A673 (cell line): Measurements from ENCODE around the gene CD180. TPM values are rescaled to one million over a fixed set of nuclear protein-coding genes. Genes with fewer than 3 reads are reported as not detected.
"Not testable (repeated sequence)": the region's sequence is repeated elsewhere in the genome, so short reads cannot be mapped to it uniquely, and the experiment has no call there.

ENCODE experiments used
- BruUV-seq: library from RNA; stranded (reverse); fragments of 400-500 nt; replicated peaks from 2 replicates; lab custom pipeline; 2021; lab: Mats Ljungman, UMichigan
- CTCF ChIA-PET: fragments of 300-600 bp; sonication (Branson Sonifier 250); formaldehyde crosslinking; loops from one replicate; lab custom pipeline; 2022; ENCODE audit warnings: antibody characterized with exemption; lab: Charles Lee
- POLR2A ChIA-PET: fragments of 300-600 bp; sonication (Branson Sonifier 250); formaldehyde crosslinking; loops from one replicate; lab custom pipeline; 2022; ENCODE audit warnings: antibody characterized with exemption; ENCODE audit not compliant: low non-redundant PET; lab: Charles Lee
- DNase-seq: peaks from one replicate; pipeline ENCODE4 v3.0.0-alpha.2; 2015; ENCODE audit warnings: low spot score
- H3K27ac ChIP-seq: fragments of 200-600 bp; sonication (generic); 2 replicates; pipeline ENCODE4 v1.5.1; 2016; ENCODE audit warnings: mixed run types, low read depth, mild to moderate bottlenecking, mixed read lengths, antibody characterized with exemption, low read length; ENCODE audit not compliant: poor library complexity, severe bottlenecking
- H3K27me3 ChIP-seq: fragments of 200-600 bp; sonication (generic); replicated peaks from 2 replicates; pipeline ENCODE4 v1.6.1; 2017; ENCODE audit warnings: mixed run types, low read depth, mild to moderate bottlenecking, mixed read lengths, antibody characterized with exemption, low read length; ENCODE audit not compliant: insufficient read depth, poor library complexity
- H3K36me3 ChIP-seq: fragments of 200-600 bp; sonication (generic); 2 replicates; pipeline ENCODE4 v1.6.1; 2016; ENCODE audit warnings: mixed run types, mild to moderate bottlenecking, mixed read lengths, antibody characterized with exemption, low read length; ENCODE audit not compliant: insufficient read depth, poor library complexity, severe bottlenecking
- H3K4me1 ChIP-seq: fragments of 200-600 bp; sonication (generic); 2 replicates; pipeline ENCODE4 v1.6.1; 2017; ENCODE audit warnings: mixed run types, mild to moderate bottlenecking, mixed read lengths, antibody characterized with exemption, low read length; ENCODE audit not compliant: insufficient read depth, poor library complexity, severe bottlenecking
- H3K4me3 ChIP-seq: fragments of 200-600 bp; sonication (generic); 2 replicates; pipeline ENCODE4 v1.5.1; 2016; ENCODE audit warnings: low read depth, mixed run types, mild to moderate bottlenecking, mixed read lengths, low read length; ENCODE audit not compliant: poor library complexity, severe bottlenecking
- H3K9me3 ChIP-seq: fragments of 200-600 bp; sonication (generic); 2 replicates; pipeline ENCODE4 v1.6.1; 2016; ENCODE audit warnings: mixed run types, low read depth, mild to moderate bottlenecking, mixed read lengths, antibody characterized with exemption, low read length; ENCODE audit not compliant: poor library complexity, severe bottlenecking
- EZH2 ChIP-seq: fragments of 200-600 bp; sonication (generic); IDR thresholded peaks from 2 replicates; pipeline ENCODE4 v1.6.1; 2017; ENCODE audit warnings: borderline replicate concordance, low read depth, mild to moderate bottlenecking, mixed read lengths, antibody characterized with exemption, low read length; ENCODE audit not compliant: poor library complexity, severe bottlenecking
- intact Hi-C: fragments of 100-400 bp; cut with micrococcal nuclease; formaldehyde crosslinking; loops from one replicate; pipeline ENCODE4 v1.10.0; 2022; ENCODE audit not compliant: unreplicated experiment
- total RNA-seq: library from RNA; stranded (reverse); gene quantifications from 2 replicates; pipeline ENCODE4 v1.2.3, GENCODE V29; 2021
- TF ChIP-seq, protein P1 (sequence below): fragments of 300-800, 200-600 bp; sonication (generic); conservative IDR thresholded peaks from 2 replicates; pipeline ENCODE4 v1.5.1; 2017; ENCODE audit warnings: low read depth, mild to moderate bottlenecking, antibody characterized with exemption, low read length, moderate library complexity, mixed read lengths

Gene CD180
- total RNA-seq, 1 experiment from 2014 or later: not detected

DNA sequence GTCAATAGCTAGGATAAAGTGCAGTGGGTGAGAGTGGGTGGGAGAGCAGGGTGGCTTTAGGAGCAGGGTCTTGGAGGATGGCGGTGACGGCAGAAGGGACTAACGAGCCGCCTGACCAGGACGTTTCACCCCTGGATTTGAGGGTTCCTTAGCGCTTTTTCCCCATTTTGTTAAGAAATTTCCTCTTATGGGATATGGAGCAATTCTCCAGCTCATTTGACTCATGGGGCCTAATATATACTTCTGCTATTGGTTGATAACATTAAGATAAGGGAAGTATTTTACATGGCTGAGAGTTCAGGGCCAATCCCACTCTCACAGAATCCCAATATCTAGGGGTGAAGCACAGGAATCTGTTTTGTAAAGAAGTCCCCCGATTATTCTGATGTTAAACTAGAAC, 17.6 kb downstream of the CD180 start:
- CTCF ChIA-PET: no interaction called here
- POLR2A ChIA-PET: no interaction called here
- BruUV-seq: no TSS peak
- Histone ChIP-seq H3K27ac (no peak overlapping the region), H3K36me3 (no peaks in the 10 kb centered on the region), H3K27me3 (no peaks in the 10 kb centered on the region), H3K9me3 (peaks cover 7% of the 10 kb centered on the region), H3K4me3 (no peak overlapping the region), H3K4me1 (peaks cover 7% of the 10 kb centered on the region)
- intact Hi-C loops: no loop called here
- TF ChIP-seq, protein P1, sequence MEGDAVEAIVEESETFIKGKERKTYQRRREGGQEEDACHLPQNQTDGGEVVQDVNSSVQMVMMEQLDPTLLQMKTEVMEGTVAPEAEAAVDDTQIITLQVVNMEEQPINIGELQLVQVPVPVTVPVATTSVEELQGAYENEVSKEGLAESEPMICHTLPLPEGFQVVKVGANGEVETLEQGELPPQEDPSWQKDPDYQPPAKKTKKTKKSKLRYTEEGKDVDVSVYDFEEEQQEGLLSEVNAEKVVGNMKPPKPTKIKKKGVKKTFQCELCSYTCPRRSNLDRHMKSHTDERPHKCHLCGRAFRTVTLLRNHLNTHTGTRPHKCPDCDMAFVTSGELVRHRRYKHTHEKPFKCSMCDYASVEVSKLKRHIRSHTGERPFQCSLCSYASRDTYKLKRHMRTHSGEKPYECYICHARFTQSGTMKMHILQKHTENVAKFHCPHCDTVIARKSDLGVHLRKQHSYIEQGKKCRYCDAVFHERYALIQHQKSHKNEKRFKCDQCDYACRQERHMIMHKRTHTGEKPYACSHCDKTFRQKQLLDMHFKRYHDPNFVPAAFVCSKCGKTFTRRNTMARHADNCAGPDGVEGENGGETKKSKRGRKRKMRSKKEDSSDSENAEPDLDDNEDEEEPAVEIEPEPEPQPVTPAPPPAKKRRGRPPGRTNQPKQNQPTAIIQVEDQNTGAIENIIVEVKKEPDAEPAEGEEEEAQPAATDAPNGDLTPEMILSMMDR: no peak
- TF ChIP-seq EZH2: no peak
- DNase-seq: no peak

DNA sequence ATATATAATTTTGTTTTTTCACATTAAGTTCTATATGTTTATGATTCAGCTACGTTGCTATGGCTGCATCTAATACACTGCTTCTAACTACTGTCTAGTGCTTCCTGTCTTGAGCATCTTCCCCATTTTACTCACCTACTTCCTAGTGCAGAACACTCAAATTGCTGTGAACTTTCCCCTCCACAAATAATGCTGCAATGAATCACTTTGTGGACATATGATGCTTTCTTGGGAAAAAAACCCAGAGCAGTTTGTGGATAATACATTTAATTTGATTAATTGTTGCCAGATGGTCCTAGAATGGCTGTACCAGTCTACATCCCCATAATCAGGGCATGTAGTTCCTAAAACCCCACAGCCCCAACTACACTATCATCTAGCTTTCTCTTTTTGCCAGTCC, 18.5 kb downstream of the CD180 start:
- H3K36me3 ChIP-seq: no peaks in the 10 kb centered on the region
- ChIA-PET POLR2A (no interaction called here), CTCF (no interaction called here)
- H3K27ac ChIP-seq: no peak overlapping the region
- peaks cover 7% of the 10 kb centered on the region for H3K9me3 ChIP-seq
- no peak overlapping the region for H3K4me3 ChIP-seq
- H3K27me3 ChIP-seq: no peaks in the 10 kb centered on the region
- no peak for DNase-seq
- TF ChIP-seq EZH2: no peak
- intact Hi-C loops: no loop called here
- no TSS peak for BruUV-seq
- peaks cover 7% of the 10 kb centered on the region for H3K4me1 ChIP-seq

DNA sequence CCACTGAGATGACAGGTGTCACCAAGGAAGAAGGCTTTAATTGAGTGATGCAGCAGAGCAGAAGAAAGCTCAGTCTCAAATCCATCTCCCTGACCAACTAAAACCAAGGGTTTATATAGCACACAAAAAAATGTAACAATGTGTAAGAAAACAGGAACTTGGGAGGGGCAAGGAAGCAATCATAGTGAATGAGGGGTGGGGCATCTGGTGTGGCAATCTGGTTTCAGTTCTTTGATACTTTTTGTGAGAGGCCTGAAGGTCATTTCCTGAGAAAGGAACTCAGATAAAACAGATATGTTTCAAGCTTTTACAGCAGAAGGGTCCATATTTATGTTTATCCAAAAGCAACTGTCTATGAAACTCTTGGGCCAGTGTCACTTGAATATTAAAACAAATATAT, 19.7 kb downstream of the CD180 start:
- Histone ChIP-seq H3K36me3 (no peaks in the 10 kb centered on the region), H3K27ac (no peak overlapping the region), H3K9me3 (peaks cover 7% of the 10 kb centered on the region), H3K27me3 (no peaks in the 10 kb centered on the region), H3K4me1 (peaks cover 3% of the 10 kb centered on the region), H3K4me3 (no peak overlapping the region)
- BruUV-seq: no TSS peak
- no peak for TF ChIP-seq EZH2
- TF ChIP-seq, protein P1: no peak
- CTCF ChIA-PET: no interaction called here
- intact Hi-C loops: no loop called here
- POLR2A ChIA-PET: no interaction called here
- DNase-seq: no peak

DNA sequence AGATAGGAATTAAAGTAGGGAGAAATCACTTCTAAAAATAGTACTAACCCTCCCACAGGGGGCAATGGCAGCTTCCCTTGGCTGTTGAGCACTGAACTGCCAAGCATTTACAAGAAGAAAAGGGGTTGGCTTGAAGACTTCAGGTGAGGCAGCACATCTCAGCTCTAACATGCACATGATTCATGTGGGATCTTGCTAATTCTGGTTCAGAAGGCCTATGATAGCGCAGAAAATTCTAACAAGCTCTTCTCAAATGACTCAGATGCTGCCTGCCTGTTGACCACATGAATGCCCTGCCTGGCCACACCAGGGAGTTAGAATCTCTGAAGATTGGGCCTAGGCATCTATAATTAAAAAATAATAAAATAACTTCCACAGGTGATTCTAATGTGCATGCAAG, 22.6 kb downstream of the CD180 start:
- H3K27me3 ChIP-seq: no peaks in the 10 kb centered on the region
- BruUV-seq: no TSS peak
- no peak for TF ChIP-seq EZH2
- TF ChIP-seq, protein P1: no peak
- H3K4me3 ChIP-seq: no peak overlapping the region
- ChIA-PET CTCF (no interaction called here), POLR2A (no interaction called here)
- no peak overlapping the region for H3K27ac ChIP-seq
- H3K36me3 ChIP-seq: no peaks in the 10 kb centered on the region
- DNase-seq: no peak
- H3K9me3 ChIP-seq: peaks cover 7% of the 10 kb centered on the region
- H3K4me1 ChIP-seq: no peaks in the 10 kb centered on the region
- intact Hi-C loops: no loop called here

DNA sequence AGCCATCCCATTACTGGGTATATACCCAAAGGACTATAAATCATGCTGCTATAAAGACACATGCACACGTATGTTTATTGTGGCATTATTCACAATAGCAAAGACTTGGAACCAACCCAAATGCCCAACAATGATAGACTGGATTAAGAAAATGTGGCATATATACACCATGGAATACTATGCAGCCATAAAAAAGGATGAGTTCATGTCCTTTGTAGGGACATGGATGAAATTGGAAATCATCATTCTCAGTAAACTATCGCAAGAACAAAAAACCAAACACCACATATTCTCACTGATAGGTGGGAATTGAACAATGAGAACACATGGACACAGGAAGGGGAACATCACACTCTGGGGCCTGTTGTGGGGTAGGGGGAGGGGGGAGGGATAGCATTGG, 23.2 kb downstream of the CD180 start:
- DNase-seq, POLR2A ChIA-PET, BruUV-seq, CTCF ChIA-PET, H3K4me3 ChIP-seq, H3K27me3 ChIP-seq, H3K27ac ChIP-seq, intact Hi-C loops, H3K36me3 ChIP-seq, H3K4me1 ChIP-seq, H3K9me3 ChIP-seq: not testable (repeated sequence)
